GM21619 (cell line): Measurements from ENCODE around the gene WDR90.

ENCODE experiments used
- ATAC-seq: cut with Tn5 transposase; IDR thresholded peaks from one replicate; pipeline ENCODE4 v1.9.1; 2021; ENCODE audit not compliant: unreplicated experiment

WDR90 gene

GRCh38 chr16:658679-659571, 9.8 kb downstream of the WDR90 start:
- ATAC-seq, result no peak

DNA sequence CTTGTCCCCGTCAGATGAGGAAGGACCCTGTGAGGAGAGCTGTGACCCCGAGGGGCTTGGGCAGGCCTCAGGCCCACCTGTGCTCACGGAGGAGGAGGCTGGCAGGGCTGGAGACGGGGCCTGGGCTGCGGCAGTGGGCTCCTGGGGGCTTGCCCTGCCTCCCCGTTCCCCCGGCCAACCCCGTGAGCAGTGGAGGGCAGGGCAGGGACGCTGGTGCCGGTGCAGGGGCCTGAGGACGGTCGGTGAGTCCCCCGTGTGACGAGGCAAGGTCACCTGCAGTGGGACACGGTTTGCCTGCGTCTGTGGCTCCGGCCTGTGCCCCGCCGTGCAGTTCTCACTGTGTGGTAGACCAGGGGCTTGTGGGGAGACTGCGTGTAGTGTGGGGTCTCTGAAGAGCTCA, 10.5 kb downstream of the WDR90 start:
- ATAC-seq, result no peak

DNA sequence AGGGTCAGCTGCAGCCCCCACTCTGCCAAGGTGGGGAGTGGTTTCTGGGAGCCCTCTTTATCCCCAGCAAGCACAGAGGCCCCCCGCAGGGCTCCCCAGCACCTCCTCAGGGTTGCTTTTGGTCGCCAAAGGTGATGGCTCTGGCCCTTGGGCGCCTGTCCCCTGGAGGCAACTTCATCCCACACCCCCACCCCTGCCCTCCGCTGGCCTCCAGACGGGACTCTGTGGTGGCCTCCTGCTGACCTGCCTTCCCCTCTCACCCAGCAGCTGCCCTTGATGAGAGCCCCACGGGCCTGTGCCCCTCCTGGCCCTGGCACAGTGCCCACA, 10.9 kb downstream of the WDR90 start:
- ATAC-seq, result no peak

GRCh38 chr16:660459-661183, 11.5 kb downstream of the WDR90 start:
- no peak for ATAC-seq

- ATAC-seq, result no peak
Measured at GRCh38 chr16:661184-661821, 12.1 kb downstream of the WDR90 start.

DNA sequence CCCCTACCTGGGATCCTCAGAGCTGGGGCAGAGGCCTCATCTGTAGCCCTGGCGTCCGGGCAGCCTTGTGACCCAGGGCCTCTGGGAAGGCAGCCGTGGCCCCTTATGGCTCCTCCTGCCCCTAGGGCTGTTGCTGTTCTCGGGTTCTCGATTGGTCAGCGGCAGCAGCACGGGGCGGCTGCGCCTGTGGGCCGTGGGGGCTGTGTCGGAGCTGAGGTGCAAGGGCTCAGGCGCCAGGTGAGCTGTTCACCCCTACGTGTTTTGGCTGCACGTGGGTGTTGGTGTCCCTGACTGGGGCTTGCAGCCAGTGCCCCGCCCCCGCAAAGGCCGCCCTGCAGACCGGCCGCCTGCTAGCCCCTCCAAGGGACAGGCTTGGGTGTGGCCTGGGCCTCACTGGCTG, 12.9 kb downstream of the WDR90 start:
- ATAC-seq, result no peak

- ATAC-seq, result no peak
Measured at GRCh38 chr16:662597-662996, 13.4 kb downstream of the WDR90 start.

DNA sequence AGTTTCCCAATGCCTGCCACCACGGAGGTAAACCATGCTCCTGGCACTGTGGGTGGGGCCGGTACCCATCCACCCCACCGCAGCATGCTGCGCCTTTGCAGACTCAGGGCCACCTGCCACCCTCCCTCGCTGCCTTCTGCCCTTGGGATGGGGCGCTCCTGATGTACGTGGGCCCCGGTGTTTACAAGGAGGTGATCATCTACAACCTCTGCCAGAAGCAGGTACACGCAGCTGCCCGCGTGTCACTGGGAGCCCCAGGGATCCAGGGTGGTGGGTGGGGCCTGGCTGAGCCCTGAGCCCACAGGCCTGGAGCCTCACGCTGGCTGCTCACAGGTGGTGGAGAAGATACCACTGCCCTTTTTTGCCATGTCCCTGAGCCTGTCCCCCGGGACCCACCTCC, 17.4 kb downstream of the WDR90 start:
- no peak for ATAC-seq

DNA sequence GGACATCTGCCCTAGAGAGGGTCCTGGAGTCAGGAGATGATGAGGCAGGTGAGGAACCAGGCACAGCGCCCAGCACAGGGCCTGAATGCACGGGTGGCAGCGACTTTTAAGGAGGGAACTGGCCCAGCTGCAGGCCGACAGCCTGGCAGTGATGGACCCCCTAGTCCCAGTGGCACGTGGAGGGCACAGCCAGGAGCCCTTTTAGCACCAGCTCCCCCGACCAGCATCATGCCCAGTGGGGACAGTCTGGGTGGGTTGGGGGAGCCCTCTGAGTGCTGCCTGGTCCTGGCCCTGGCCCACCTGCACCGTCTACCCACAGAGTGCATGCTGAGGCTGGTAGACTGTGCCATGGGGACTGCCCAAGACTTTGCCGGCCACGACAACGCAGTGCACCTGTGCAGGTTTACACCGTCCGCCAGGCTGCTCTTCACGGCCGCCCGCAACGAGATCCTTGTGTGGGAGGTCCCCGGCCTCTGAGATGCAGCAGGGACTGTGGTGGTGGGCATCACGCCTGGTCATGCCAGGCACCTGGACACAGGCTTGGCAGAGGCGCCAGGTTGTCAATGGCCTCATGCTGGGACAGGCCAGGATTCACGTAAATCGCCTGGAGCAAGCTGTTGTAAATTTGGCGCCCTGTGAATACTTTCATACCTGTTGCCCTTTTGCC, 18.1 kb downstream of the WDR90 start:
- ATAC-seq, result no peak

GRCh38 chr16:667780-668518, 18.8 kb downstream of the WDR90 start, which contains the start of gene RHOT2:
RHOT2 (plus strand) TSS chr16:668132; CDS start chr16:668200, 68 bp downstream.
- ATAC-seq, result peak; percentile 78

- no peak for ATAC-seq
Measured at GRCh38 chr16:668519-669171, 19.5 kb downstream of the WDR90 start.

DNA sequence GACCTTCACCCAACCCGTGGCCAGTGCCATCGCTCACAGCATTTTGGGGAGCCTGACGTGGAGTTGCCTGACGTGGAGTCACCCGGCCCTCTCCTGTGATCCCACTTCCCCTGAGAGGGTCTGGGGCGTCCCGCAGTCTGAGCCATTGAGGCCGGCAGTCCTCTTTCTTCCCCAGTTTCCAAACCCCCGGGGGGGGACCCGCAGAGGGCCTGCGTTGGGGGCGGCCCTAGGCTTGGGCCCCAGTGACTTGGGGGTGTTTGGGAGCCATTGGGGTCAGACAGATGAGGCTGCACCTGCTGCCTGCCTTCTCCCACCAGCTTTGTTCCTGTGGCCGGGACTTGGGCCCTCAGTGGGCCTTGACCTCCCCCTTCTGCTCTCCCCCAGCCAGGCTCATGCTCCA, 20.5 kb downstream of the WDR90 start:
- ATAC-seq, result no peak

DNA sequence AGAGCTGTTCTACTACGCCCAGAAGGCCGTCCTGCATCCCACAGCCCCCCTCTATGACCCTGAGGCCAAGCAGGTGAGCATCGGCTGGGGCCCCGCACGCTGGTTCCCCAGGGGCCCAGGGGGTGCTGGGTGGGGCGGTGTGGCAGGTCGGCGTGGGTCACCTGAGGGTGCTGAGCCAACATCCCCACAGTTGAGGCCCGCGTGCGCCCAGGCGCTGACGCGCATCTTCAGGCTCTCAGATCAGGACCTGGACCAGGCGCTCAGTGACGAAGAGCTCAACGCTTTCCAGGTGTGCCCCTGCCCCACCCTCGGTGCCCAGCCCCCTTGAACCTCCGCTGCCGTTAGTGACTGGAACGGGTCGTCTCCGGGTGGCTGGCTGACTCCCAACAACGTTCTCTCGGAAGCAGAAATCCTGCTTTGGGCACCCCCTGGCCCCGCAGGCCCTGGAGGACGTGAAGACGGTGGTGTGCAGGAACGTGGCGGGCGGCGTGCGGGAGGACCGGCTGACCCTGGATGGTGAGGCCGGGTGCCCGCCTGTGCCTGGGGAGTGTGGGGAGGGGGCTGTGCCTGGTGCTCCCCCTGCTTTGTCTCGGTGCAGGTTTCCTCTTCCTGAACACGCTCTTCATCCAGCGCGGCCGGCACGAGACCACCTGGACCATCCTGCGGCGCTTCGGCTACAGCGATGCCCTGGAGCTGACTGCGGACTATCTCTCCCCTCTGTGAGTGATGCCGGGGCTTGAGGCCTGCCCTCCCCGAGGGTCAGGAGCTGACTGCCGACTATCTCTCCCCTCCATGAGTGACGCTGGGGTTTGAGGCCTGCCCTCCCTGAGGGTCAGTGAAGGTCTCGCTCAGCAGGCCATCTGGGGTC, 21.6 kb downstream of the WDR90 start:
- no peak for ATAC-seq

DNA sequence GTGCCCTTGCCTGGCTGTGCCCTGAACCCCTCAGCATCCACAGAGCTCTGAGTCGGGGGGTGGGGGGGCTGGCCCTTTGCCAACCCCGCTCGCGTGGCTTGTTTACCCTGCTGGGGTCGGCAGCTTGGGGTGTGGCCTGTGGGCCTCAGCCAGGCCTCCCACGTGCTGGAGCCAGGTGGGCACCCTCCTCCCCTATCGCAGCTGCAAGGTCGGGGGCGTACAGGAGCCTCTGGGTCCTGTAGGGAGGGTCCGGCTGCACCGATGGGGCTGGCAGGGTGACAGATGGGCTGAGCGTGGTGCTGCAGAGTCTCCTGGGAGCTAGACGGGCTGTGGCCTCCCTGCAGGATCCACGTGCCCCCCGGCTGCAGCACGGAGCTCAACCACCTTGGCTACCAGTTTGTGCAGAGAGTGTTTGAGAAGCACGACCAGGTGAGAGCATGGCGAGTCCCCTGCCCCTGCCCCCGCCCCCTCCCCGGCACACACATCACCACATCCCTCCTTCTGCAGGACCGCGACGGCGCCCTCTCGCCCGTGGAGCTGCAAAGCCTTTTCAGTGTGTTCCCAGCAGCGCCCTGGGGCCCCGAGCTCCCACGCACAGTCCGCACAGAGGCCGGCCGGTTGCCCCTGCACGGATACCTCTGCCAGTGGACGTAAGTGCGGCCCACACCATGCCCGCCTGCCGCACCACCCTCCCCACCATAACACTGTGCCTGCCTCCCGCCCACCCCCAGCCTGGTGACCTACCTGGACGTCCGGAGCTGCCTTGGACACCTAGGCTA, 22.4 kb downstream of the WDR90 start:
- ATAC-seq, result no peak

DNA sequence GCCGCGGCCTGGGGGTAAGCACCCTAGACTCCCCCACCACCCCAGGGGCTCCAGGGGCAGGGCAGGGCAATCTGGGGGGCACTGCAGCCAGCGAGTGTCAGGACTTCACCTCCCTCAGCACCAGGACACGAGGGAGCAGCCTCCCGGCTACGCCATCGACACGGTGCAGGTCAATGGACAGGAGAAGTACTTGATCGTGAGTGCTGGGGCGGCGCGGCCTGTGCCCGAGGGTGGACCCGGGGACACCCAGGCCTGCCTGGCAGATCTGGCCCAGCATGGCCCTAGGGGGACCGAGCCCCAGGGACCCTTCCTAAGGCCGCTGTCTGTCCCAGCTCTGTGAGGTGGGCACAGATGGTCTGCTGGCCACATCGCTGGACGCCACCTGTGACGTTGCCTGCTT, 23.2 kb downstream of the WDR90 start:
- ATAC-seq, result no peak

- ATAC-seq, result no peak
Measured at GRCh38 chr16:672851-673250, 23.7 kb downstream of the WDR90 start.

DNA sequence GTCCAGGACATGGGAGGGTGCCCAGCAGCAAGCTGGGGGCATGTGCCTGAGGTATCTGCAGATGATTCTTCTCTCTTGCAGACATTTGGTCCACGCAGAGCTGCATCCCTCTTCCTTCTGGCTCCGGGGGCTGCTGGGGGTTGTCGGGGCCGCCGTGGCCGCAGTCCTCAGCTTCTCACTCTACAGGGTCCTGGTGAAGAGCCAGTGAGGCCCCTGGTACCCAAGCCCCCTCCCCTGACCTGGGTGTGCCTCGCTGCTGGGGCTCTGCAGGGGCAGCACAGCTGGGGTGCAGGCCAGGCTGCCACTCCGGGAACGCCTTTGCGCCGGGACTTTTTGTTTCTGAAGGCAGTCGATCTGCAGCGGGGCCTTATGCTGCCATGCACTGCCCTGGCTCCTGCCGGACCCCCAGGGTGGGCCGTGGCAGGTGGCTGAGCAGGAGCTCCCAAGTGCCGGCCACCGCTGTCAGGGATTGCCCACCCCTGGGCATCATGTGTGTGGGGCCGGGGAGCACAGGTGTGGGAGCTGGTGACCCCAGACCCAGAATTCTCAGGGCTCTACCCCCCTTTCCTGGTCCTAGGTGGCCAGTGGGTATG, 24.3 kb downstream of the WDR90 start:
- no peak for ATAC-seq
